GM12801 (cell line): ENCODE results near the gene PLOD1.

ENCODE experiments used
- TF ChIP-seq, protein P1 (sequence below): IDR thresholded peaks from one replicate; pipeline ENCODE4 v1.5.1; 2011; ENCODE audit warnings: control low read depth; ENCODE audit not compliant: insufficient read length; ENCODE audit errors: extremely low read depth

Gene PLOD1

GRCh38 chr1:11893907-11894251 is 40.6 kb upstream of the PLOD1 start:
- TF ChIP-seq, protein P1, sequence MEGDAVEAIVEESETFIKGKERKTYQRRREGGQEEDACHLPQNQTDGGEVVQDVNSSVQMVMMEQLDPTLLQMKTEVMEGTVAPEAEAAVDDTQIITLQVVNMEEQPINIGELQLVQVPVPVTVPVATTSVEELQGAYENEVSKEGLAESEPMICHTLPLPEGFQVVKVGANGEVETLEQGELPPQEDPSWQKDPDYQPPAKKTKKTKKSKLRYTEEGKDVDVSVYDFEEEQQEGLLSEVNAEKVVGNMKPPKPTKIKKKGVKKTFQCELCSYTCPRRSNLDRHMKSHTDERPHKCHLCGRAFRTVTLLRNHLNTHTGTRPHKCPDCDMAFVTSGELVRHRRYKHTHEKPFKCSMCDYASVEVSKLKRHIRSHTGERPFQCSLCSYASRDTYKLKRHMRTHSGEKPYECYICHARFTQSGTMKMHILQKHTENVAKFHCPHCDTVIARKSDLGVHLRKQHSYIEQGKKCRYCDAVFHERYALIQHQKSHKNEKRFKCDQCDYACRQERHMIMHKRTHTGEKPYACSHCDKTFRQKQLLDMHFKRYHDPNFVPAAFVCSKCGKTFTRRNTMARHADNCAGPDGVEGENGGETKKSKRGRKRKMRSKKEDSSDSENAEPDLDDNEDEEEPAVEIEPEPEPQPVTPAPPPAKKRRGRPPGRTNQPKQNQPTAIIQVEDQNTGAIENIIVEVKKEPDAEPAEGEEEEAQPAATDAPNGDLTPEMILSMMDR = peak; percentile 64

- TF ChIP-seq, protein P1 = no peak
Measured at GRCh38 chr1:11898086-11898785, 36.3 kb upstream of the PLOD1 start.

- TF ChIP-seq, protein P1 = no peak
Measured at GRCh38 chr1:11898831-11899467, 35.6 kb upstream of the PLOD1 start.

- TF ChIP-seq, protein P1 = no peak
Measured at GRCh38 chr1:11903210-11903609, 31.3 kb upstream of the PLOD1 start.

DNA sequence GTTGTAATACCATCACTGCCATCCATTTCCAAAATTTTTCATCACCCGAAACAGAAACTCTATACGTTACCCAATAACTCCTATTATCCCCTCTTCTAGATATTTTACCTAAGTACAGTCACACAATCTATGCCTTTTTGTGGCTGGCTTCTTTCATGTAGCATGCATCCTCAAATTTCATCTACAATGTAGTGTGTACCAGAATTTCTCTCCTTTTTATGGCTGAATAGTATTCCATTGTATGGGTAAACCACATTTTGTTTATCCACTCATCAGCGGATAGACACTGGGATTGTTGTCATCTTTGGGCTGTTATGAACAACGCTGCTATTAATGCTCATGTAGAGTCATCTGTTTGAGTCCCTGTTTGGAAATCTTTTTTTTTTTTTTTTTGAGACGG is 29.5 kb upstream of the PLOD1 start:
- TF ChIP-seq, protein P1 = no peak

DNA sequence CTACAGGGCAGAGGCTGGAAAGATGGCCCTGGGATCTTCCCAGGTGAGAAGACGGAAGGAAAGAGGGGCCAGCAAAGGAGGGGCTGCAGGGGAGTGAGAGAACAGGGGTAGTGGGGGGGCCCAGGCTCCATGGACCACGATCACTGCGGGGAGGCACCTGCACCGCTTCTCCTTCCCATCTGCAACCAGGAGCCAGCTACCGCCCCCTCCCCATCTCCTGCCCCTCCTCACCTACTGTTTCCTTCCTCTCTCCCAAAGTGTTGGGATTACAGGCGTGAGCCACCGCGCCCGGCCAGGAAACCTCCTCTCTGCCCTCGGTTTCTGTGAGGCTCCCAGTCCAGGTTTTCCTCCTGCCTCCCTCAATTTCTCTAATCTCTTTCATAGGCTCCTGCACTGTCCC is 27.6 kb upstream of the PLOD1 start:
- TF ChIP-seq, protein P1 = no peak

DNA sequence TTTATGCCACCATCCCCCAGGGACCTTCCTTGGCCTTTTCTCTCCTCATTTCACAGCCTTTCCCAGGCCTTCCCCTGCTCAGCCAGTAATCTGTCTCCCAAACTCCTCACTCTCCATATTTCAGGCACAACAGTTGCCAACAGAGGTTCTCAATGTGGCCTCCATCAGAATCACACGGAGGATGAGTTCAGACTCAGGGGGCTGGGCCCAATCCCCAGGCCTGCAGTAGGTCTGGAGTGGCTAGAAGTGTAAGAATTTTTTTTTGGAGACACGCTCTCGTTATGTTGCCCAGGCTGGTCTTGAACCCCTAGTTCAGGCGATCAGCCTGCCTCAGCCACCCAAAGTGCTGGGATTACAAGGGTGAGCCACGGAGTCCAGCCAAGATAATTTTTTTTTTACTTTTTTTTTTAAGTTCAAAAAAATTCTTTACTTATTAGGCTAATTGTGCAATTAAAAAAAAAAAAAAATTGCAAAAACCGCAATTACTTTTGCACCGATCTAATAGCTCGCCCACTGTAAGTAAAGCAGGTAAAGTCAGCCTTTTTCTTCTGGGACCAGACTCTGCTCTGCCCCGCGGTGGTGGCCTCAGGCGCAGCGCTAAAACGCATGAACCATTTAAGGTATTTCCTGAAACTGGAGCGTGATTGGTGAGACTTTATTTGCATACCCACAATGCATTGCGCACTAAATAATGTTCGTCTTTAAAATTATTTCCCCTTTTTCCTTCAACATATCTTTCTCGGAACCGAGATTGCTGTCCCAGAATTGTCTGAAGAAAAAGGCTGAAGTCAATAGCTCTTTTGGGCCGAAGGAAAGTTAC is 27.0 kb upstream of the PLOD1 start:
- TF ChIP-seq, protein P1 = peak; percentile 69
